ENCODE results near the gene DENND5B. TPM values are rescaled to one million over a fixed set of nuclear protein-coding genes. Genes with fewer than 3 reads are reported as not detected.

The DENND5B gene
- total and polyA plus RNA-seq, 10 of the 15 experiments (the other 5 are each of a cell fraction or from before 2014, with no cell fraction given) = 0.39 to 32.5 (median 20.6) TPM

- TF ChIP-seq CTCF (IDR thresholded peaks at IDR 0.05 in 2 of 3, conservative IDR thresholded peaks at IDR 0.05 in 1 of 3; ENCODE audit: control insufficient read depth in 2 of 3, extremely low read depth in 1 of 3, insufficient read depth in 1 of 3, low read depth in 3 of 3, low read length in 3 of 3) (no peak), MEF2A (IDR thresholded peaks at IDR 0.05; ENCODE audit: insufficient read depth, low read depth, low read length) (no peak), ZSCAN29 (IDR thresholded peaks at IDR 0.05) (no peak)
Observed at GRCh38 chr12:31371256-31371620, 219.7 kb downstream of the DENND5B start (continued).

GRCh38 chr12:31370531-31371255 is 220.2 kb downstream of the DENND5B start:
- no peak overlapping the region for H3K4me2 ChIP-seq (ENCODE audit: control insufficient read depth, insufficient read depth)
- no TSS peak for BruUV-seq (replicated peaks)
- ChIA-PET POLR2A (no interaction called here), SMC1A (ENCODE audit: uncharacterized antibody, unreplicated experiment) (no interaction called here), CTCF (interaction anchor here (0.6 to 0.9 kb wide), 2 partner anchors 32 to 99 kb away, joined by 3 to 4 read pairs; no protein-coding TSS in a partner anchor), RAD21 (ENCODE audit: unreplicated experiment) (no interaction called here)
- no peak overlapping the region; the same call in 1 of the 2 replicates for H2AFZ ChIP-seq (ENCODE audit: control insufficient read depth, low read depth, low read length)
- intact Hi-C loops (cut with micrococcal nuclease; ENCODE audit: unreplicated experiment) (no loop called here), in situ Hi-C loops (cut with MboI) (no loop called here)
- no peaks in the 10 kb centered on the region for H3K27me3 ChIP-seq (replicated peaks in 1 of 2; ENCODE audit: control insufficient read depth in 2 of 2, insufficient read depth in 2 of 2, low read length in 1 of 2)
- H3K4me3 ChIP-seq = no peak overlapping the region
- TF ChIP-seq PBX3 (IDR thresholded peaks at IDR 0.05; ENCODE audit: insufficient replicate concordance, low read depth, low read length) (no peak), ZZZ3 (IDR thresholded peaks at IDR 0.05; ENCODE audit: control insufficient read depth, insufficient read length, low read depth) (no peak), EZH2 (IDR thresholded peaks at IDR 0.05; ENCODE audit: borderline replicate concordance, control insufficient read depth, low read depth, low read length) (no peak)
- H4K20me1 ChIP-seq (ENCODE audit: control insufficient read depth, insufficient read depth) = no peaks in the 10 kb centered on the region
- no peak overlapping the region for H3K9ac ChIP-seq (ENCODE audit: control insufficient read depth, insufficient read depth, low read length)
- no peaks in the 10 kb centered on the region for H3K79me2 ChIP-seq (ENCODE audit: control insufficient read depth, insufficient read depth, low read length)
- no peak overlapping the region for H3K27ac ChIP-seq (ENCODE audit: control insufficient read depth, insufficient read depth)
- ATAC-seq = no peak
- no peaks in the 10 kb centered on the region for H3K9me3 ChIP-seq (replicated peaks; ENCODE audit: control insufficient read depth, insufficient read depth, low read length)
- DNase-seq (ENCODE audit: low read depth, low spot score) = no peak
- 39% methylated on average over 10 of the region's 10 CpGs for WGBS (ENCODE audit: insufficient coverage, insufficient replicate concordance, low lambda C conversion rate, missing lambda C conversion rate)
- no peak for FAIRE-seq
- H3K4me1 ChIP-seq (ENCODE audit: control insufficient read depth, insufficient read depth, low read length) = no peaks in the 10 kb centered on the region
- H3K36me3 ChIP-seq (ENCODE audit: control insufficient read depth in 2 of 2, insufficient read depth in 2 of 2, low read length in 1 of 2) = no peaks in the 10 kb centered on the region

Data from GM12878 (cell line).